HG03097 (cell line): ENCODE data around the gene NCEH1.

ENCODE experiments used
- ATAC-seq: cut with Tn5 transposase; IDR thresholded peaks from one replicate; pipeline ENCODE4 v1.9.1; 2021; ENCODE audit not compliant: unreplicated experiment, low FRiP score

NCEH1 gene

DNA sequence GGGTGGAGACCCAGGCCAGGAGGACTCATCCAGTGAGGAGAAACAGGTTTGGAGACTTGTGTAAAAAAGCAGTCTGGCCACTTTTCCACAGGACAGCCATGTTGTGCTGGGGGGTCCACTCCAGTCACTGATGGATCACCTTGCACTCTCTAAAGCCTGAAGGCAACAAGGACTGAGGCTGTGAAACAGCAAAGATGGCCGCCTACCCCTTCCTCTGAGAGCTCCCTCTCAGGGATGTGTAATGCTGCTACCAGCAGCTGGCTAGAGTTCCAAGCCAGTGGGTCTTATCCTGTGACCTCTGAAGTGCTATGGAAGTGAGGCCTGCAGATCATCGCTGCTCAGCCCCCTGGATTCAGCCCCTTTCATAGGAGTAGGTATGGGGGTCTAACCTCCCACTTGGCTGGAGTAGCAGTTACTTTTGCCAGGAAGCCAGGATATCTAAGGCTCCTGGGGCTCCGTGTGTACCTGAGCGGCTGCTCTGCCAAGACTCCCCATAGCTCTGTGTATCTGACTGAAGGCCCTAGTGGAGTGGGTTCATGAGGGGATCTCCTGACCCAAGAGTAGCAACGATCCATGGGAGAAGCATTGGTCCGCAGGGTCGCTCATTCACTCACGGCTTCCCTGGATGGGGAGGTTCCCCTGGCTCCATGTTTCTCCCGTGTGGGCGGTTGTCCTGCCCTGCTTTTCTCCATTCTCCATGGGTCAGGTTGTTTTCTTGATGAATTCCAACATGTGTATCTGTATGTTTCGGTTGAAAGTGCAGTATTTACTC lies 117.8 kb downstream of the NCEH1 start:
- ATAC-seq = no peak

DNA sequence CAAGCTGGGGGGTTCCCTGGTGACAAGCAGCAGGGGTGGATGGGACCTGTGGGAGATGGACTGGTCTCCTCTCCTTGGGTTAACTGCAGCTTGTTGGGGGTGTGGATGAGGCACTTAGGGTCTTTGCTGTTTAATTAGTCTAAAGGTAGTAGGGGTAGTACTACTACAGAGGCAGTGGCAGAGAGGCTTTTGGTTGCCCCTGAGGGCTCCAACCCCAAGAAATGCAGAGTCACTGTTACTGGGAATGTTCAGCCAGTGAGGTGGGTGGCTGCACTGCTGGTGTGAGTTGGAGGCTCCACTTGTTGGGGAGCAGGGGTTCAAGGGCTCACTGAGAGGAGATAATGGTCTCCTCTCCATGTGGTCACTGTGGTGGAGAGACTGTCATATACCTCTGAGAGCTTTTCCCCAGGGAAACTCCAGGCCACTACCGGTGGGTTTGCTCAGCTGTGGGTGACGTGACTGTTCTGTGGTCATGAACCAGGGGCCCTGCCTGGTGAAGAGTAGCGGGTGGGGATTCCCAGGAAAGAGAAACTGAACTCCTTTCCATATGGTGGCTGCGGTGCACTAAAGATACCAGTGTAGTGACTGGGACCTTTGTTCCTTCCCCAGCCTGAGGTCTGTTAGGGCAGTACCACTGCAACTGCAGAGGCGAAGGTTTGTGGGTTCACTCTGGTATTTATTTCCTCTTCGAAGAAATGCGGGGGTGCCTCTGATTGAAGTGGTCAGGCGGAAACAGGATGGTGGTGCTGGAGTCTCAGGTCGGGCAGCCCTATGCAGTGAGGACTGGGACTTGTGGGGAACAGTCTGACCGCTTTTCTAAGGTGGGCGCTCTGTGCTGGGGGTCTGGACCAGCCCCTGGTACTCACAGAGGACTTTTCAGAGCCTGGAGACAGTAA lies 118.7 kb downstream of the NCEH1 start:
- peak; percentile 85 for ATAC-seq

DNA sequence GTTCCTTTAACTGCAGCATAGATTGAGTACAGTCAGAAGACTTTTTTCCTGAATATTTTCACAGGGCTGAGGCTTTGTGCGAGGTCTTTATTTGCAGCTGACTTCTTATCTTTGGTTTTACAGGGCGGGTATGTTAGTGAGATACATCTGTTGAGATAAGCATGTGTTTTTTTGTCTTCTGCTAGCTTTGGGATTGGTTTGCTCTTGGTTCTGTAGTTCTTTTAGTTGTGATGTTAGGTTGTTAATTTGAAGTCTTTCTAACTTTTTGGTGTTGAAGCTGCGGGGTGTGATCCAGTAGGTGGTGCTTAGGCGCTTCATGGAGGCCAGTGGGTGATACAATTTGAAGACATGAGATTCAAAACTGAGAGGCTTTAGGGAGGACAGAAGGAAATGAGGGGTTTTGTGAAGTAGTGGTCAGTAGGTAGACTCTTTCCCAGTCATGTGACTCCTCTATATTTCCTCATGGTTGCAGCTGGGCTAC lies 119.7 kb downstream of the NCEH1 start:
- ATAC-seq = no peak

GRCh38 chr3:172586436-172586835 lies 124.4 kb downstream of the NCEH1 start:
- ATAC-seq = no peak

GRCh38 chr3:172585954-172586353 lies 124.9 kb downstream of the NCEH1 start:
- ATAC-seq = no peak

- no peak for ATAC-seq
These were observed 128.2 kb downstream of the NCEH1 start for GRCh38 chr3:172582712-172583111.

- ATAC-seq = no peak
These were observed 129.1 kb downstream of the NCEH1 start for GRCh38 chr3:172581757-172582166.

GRCh38 chr3:172580680-172581401 lies 130.0 kb downstream of the NCEH1 start:
- peak; percentile 56 for ATAC-seq
